Astrocyte of the hippocampus (primary cell): ENCODE results near the gene APP.
"Not testable (repeated sequence)": the region's sequence is repeated elsewhere in the genome, so short reads cannot be mapped to it uniquely, and the experiment has no call there.

Experiments
- DNase-seq: peaks from one replicate; pipeline ENCODE4 v3.0.0; 2011; ENCODE audit warnings: low read depth, low spot score

The APP gene

GRCh38 chr21:26164311-26164710 lies 6.3 kb downstream of the APP start:
- DNase-seq: no peak

DNA sequence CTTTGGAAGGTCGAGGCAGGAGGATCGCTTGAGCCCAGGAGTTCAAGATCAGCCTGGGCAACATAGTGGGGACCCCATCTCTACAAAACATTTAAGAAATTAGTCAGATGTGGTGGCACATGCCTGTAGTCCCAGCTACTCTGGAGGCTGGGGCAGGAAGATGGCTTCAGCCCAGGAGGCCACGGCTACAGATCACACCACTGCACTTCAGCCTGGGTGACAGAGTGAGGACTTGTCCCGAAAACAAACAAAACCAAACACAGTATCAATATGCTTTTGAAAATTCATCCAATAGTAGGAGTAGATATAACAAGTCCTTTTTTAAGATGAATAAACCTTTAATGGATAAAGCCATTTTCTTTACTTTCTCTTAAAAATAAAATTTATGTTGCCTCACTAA lies 8.5 kb downstream of the APP start:
- DNase-seq: no peak

DNA sequence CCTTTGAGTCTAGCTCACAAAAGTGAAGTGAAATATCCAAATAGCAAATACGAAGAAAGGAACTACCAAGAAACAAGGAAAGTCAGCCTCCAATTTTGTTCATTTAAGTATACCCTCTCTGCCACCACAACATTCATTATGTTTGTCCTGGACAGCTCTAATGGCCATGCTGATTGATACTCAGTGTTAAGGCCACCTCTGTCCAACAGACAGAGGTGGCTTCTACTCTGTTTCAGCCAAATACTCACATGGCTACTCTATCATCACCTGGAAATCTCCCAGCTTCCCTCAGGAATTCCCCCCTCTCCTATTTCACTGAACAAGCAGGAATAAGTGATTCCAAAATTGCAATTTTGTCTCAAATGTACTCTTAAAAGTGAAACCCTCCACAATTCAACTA lies 10.7 kb downstream of the APP start:
- no peak for DNase-seq

GRCh38 chr21:26157801-26158200 lies 12.8 kb downstream of the APP start:
- DNase-seq: no peak

- no peak for DNase-seq
Measured at GRCh38 chr21:26154753-26155152, 15.8 kb downstream of the APP start.

- no peak for DNase-seq
Measured at GRCh38 chr21:26153758-26154157, 16.8 kb downstream of the APP start.

- DNase-seq: no peak
Measured at GRCh38 chr21:26148840-26149354, 21.7 kb downstream of the APP start.

DNA sequence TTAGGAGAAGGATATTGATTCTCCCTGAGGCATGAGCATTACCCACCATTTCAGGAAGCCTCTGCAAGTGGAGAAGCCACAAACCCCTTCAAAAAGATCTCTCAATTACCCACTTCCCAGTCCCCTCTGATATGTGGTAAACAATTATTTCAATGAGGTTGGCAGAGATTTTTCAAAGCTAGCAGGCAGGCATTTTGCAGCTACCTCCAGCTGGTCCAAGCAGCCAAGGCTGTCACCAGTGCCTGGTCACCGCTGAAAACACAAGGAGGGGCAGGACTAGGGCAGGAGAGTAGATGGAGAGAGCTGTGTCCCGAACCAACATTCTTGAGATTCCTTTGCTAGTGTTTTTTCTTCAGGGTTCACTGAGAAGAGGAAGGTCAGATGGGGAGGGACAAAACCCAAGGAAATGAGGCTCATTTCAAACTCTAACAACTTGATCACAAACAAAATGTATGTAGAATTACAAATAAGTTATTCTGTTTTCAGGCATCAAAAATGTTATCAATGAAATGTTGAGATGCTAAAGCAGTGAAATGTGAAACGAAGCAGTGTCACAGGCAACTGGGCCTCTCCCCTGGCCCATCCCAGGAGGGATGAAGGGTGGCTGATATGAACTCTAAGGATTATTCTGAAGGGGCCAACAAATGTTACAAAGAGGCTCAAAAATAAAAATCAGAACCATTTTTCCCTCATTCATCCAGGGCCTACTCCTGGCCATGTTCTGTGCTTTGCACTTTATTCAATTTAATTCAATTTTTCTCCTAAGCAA lies 22.3 kb downstream of the APP start:
- DNase-seq: peak; percentile 68

- no peak for DNase-seq
Measured at GRCh38 chr21:26147535-26147934, 23.0 kb downstream of the APP start.

DNA sequence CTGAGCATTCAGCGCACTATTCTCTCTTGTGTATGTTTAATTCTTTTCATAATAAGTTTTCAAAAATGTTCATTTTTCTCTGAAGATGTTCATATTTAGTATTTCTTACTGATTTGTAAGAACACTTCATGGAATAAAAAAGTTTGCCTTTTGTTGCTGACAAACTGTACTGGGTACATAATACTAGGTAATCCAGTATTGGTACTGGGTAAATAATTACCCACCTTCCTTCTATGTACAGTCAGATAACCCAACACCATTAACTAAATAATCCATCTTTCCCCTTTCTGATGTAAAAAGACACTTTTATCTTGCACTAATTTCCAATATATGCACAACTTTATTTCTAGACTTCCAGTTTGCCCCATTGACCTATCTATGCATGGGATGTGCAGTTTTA lies 23.9 kb downstream of the APP start:
- no peak for DNase-seq

DNA sequence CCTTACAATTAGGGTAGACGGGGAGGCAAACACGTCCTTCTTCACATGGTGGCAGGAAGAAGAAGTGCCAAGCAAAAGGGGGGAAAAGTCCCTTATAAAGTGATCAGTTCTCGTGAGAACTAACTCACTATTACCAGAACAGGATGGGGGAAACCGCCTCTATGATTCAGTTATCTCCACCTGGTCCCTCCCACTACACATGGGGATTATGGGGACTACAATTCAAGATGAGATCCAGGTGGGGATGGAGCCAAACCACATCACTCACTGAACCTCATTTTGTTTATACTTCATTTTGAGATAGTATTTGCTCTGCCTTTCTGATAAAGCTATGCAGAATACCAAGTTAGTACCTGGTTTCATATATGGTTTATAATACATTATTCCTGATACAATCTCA lies 26.5 kb downstream of the APP start:
- no peak for DNase-seq

DNA sequence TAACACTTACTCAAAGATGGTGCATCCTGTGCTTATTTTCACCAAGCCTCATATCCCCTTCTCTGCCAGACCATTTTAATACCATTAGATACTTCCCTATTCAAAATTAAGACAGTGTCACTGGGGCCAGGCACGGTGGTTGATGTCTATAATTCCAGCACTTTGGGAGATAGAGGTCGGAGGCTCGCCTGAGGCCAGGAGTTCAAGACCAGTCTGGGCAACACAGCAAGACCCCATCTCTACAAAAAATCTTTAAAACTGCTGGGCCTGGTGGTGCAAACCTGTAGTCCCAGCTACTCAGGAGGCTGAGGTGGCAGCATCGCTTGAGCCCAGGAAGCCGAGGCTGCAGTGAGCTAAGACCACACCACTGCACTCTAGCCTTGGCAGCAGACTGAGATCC lies 28.2 kb downstream of the APP start:
- no peak for DNase-seq

DNA sequence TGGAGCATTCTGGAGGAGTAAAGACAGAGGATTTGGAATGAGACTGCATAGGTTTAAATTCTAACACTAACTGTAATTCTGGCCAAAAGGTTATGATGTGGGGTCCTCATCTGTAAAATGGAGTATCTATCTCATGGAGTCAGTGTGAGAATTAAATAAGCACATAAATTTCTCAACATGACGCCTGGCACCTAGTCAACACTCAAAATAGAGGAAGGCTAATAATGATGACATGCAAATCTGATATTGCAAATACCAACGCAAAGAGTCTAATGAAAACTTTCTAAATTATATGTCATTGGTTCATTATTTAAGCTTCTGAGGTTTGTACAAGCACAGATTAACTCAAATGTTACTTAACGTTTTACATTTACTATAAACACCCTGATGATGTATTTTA lies 29.6 kb downstream of the APP start:
- no peak for DNase-seq

- DNase-seq: peak; percentile 89
Measured at GRCh38 chr21:26140164-26140579, 30.4 kb downstream of the APP start.

DNA sequence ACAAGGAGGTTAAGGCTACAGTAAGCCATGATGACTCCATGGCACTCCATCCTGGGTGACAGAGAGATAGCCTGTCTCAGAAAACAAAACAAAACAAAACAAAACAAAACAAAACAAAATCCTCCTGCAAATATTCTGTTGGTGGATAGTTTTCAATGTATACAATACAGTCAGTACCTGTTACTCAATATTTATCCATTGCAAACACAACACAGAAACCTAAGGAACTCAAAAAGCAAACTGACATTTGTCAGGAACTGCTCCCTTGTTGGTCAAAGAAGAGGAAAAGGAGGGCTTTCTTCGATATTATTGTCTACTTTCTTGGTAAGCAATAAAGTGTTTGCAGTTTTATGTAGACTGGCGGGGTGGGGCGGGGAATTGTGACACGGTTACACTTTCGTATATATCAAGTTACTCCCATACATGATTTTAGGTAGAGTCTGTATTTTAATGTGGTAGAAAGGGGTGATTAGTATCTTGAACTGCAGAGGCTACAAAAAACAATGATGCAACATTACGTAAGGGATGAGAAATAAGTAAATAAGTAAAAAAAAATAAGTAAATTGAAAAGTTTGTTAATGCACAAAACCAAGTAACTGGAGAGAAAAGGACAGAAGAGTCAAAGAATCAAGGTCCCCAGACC lies 31.8 kb downstream of the APP start:
- DNase-seq: no peak

- no peak for DNase-seq
Measured at GRCh38 chr21:26137379-26138060, 33.0 kb downstream of the APP start.

- peak; percentile 55 for DNase-seq
Measured at GRCh38 chr21:26136671-26137070, 33.9 kb downstream of the APP start.

GRCh38 chr21:26135520-26135919 lies 35.0 kb downstream of the APP start:
- DNase-seq: no peak

- no peak for DNase-seq
Measured at GRCh38 chr21:26131554-26131953, 39.0 kb downstream of the APP start.

DNA sequence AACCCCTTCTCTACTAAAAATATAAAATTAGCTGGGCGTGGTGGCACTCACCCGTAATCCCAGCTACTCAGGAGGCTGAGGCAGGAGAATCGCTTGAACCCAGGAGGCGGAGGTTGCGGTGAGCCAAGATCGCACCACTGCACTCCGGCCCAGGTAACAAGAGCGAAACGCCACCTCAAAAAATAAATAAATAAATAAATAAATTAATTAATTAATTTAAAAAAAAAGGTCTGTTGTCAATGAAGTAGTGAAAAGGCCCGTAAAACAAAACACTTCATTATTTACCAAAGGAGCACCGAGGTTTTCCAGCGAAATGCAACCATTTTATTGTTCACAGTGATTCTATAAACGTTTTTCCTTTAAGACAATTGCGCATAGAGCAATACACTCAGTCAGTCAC lies 39.5 kb downstream of the APP start:
- not testable (repeated sequence) for DNase-seq

GRCh38 chr21:26130249-26130881 lies 40.2 kb downstream of the APP start:
- DNase-seq: no peak

DNA sequence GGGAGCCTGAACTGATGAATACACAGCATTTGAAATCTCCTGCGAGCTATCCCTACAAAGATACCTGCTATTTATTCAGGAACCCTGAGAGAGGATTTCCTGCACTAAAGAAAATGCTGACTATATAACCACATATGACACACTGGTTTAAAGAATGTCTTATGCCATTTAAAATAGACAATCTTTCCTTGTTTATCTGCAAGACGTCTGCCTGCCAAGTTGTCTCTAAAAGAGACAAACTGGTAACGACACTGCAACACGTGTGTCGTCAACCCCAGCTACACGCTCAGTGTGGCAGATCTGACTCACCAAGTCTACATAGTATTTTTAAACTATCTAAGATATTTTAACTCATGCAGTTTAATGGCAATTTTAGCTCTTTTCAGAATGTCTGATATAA lies 42.7 kb downstream of the APP start:
- peak; percentile 33 for DNase-seq
